Measurements from ENCODE around the gene ERN1. TPM values are rescaled to one million over a fixed set of nuclear protein-coding genes. Genes with fewer than 3 reads are reported as not detected.
A peak's percentile ranks its signal among the peaks of the same experiment; 100 is the strongest.

The ERN1 gene
- total and polyA plus RNA-seq, 2 of the 13 experiments (the other 11 are each of a cell fraction or from before 2014, with no cell fraction given), result 6.0 to 12.7 TPM

DNA sequence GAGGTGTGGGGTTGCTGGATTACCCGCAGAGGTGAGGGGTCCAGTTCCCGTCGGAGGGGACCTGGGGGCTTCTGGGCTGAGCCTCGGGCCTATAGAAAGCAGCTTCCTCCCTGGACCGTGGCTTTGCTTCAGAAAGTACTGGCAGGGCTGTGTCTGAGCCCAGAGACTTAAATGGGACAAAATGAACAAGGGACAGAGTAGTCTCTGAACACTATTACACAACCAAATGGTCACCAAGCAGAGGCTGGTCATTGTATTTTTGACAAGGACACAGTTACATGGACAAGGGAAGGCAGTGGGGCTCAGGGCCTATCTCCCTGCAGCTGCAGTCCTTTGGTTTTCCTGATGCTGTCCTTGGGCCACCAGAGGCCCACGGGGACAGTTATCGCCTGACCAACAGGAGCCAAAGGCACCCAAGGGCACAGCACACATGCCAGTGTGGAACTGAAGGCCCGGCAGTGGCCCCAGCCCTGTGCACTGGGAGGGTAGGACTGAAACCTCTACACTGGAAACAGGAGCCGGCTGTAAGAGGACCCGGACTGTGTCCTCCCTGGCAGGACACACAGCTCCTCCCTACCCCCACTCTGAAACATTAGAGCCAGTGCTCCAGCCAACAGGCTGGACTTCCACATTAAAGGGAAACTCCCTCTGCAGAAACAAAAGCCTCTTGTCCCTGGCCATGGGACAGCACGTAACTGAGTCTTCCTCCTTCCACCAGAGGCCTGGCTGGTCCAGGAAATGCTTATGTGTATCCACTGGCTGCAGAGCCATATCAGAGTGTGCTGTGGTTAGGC, 26.0 kb upstream of the ERN1 start (continued):
- TF ChIP-seq, protein P1, sequence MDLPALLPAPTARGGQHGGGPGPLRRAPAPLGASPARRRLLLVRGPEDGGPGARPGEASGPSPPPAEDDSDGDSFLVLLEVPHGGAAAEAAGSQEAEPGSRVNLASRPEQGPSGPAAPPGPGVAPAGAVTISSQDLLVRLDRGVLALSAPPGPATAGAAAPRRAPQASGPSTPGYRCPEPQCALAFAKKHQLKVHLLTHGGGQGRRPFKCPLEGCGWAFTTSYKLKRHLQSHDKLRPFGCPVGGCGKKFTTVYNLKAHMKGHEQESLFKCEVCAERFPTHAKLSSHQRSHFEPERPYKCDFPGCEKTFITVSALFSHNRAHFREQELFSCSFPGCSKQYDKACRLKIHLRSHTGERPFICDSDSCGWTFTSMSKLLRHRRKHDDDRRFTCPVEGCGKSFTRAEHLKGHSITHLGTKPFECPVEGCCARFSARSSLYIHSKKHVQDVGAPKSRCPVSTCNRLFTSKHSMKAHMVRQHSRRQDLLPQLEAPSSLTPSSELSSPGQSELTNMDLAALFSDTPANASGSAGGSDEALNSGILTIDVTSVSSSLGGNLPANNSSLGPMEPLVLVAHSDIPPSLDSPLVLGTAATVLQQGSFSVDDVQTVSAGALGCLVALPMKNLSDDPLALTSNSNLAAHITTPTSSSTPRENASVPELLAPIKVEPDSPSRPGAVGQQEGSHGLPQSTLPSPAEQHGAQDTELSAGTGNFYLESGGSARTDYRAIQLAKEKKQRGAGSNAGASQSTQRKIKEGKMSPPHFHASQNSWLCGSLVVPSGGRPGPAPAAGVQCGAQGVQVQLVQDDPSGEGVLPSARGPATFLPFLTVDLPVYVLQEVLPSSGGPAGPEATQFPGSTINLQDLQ (CRISPR knock-in tag; IDR thresholded peaks at IDR 0.05), result peak; percentile 14; the same call in 1 of the 2 replicates
- no peak; the same call in 1 of the 2 replicates for TF ChIP-seq ZNF615 (CRISPR knock-in tag; IDR thresholded peaks at IDR 0.05; ENCODE audit: borderline replicate concordance)
- TF ChIP-seq ZNF841 (CRISPR knock-in tag; IDR thresholded peaks at IDR 0.05; ENCODE audit: borderline replicate concordance), result no peak
- TF ChIP-seq JDP2 (CRISPR knock-in tag; IDR thresholded peaks at IDR 0.05; ENCODE audit: borderline replicate concordance), result no peak
- TF ChIP-seq, protein P2, sequence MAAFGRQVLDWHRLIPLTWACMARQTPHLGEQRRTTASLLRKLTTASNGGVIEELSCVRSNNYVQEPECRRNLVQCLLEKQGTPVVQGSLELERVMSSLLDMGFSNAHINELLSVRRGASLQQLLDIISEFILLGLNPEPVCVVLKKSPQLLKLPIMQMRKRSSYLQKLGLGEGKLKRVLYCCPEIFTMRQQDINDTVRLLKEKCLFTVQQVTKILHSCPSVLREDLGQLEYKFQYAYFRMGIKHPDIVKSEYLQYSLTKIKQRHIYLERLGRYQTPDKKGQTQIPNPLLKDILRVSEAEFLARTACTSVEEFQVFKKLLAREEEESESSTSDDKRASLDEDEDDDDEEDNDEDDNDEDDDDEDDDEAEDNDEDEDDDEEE (CRISPR knock-in tag; IDR thresholded peaks at IDR 0.05), result no peak; the same call in 1 of the 2 replicates
- TF ChIP-seq RBM39 (IDR thresholded peaks at IDR 0.05; ENCODE audit: low read depth, low read length, poor library complexity, severe bottlenecking), result peak; percentile 96
- TF ChIP-seq FOXO1 (CRISPR knock-in tag; IDR thresholded peaks at IDR 0.05), result peak; percentile 62
- TF ChIP-seq ZMYM2 (CRISPR knock-in tag; IDR thresholded peaks at IDR 0.05), result no peak
- 0 out of 2 replicates have a peak, but pooled peaks have one; percentile 33 for TF ChIP-seq ZNF7 (CRISPR knock-in tag; IDR thresholded peaks at IDR 0.05)
- TF ChIP-seq RARA (CRISPR knock-in tag; IDR thresholded peaks at IDR 0.05), result no peak; the same call in 1 of the 2 replicates
- peak; percentile 75; the same call in 1 of the 2 replicates for TF ChIP-seq HOXA3 (CRISPR knock-in tag; IDR thresholded peaks at IDR 0.05)
- TF ChIP-seq ATF7-NPFF (CRISPR knock-in tag; IDR thresholded peaks at IDR 0.05; ENCODE audit: low read depth), result no peak
- TF ChIP-seq ETV6 (CRISPR knock-in tag; conservative IDR thresholded peaks at IDR 0.05), result 0 out of 2 replicates have a peak, but pooled peaks have one; percentile 21
- TF ChIP-seq, protein P3, sequence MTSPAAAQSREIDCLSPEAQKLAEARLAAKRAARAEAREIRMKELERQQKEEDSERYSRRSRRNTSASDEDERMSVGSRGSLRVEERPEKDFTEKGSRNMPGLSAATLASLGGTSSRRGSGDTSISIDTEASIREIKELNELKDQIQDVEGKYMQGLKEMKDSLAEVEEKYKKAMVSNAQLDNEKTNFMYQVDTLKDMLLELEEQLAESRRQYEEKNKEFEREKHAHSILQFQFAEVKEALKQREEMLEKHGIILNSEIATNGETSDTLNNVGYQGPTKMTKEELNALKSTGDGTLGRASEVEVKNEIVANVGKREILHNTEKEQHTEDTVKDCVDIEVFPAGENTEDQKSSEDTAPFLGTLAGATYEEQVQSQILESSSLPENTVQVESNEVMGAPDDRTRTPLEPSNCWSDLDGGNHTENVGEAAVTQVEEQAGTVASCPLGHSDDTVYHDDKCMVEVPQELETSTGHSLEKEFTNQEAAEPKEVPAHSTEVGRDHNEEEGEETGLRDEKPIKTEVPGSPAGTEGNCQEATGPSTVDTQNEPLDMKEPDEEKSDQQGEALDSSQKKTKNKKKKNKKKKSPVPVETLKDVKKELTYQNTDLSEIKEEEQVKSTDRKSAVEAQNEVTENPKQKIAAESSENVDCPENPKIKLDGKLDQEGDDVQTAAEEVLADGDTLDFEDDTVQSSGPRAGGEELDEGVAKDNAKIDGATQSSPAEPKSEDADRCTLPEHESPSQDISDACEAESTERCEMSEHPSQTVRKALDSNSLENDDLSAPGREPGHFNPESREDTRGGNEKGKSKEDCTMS (CRISPR knock-in tag; conservative IDR thresholded peaks at IDR 0.05), result 0 out of 2 replicates have a peak, but pooled peaks have one; percentile 31
- peak in 1 of 2 experiments; percentile 29; a peak in 1 of 4 replicates for TF ChIP-seq NR2F1 (CRISPR knock-in tag; IDR thresholded peaks at IDR 0.05)
- TF ChIP-seq RORA (CRISPR knock-in tag; IDR thresholded peaks at IDR 0.05), result no peak
- TF ChIP-seq PAF1 (CRISPR knock-in tag; IDR thresholded peaks at IDR 0.05), result no peak
- TF ChIP-seq, protein P4, sequence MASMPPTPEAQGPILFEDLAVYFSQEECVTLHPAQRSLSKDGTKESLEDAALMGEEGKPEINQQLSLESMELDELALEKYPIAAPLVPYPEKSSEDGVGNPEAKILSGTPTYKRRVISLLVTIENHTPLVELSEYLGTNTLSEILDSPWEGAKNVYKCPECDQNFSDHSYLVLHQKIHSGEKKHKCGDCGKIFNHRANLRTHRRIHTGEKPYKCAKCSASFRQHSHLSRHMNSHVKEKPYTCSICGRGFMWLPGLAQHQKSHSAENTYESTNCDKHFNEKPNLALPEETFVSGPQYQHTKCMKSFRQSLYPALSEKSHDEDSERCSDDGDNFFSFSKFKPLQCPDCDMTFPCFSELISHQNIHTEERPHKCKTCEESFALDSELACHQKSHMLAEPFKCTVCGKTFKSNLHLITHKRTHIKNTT (CRISPR knock-in tag; IDR thresholded peaks at IDR 0.05), result no peak
- peak; percentile 77 for TF ChIP-seq ZNF121 (CRISPR knock-in tag; IDR thresholded peaks at IDR 0.05)
- TF ChIP-seq ZNF570 (CRISPR knock-in tag; IDR thresholded peaks at IDR 0.05; ENCODE audit: borderline replicate concordance), result no peak; the same call in 1 of the 2 replicates

Data from HepG2 (cell line).